ENCODE data around the gene CYSRT1. TPM values are rescaled to one million over a fixed set of nuclear protein-coding genes. Genes with fewer than 3 reads are reported as not detected.

CYSRT1 gene
- total RNA-seq, 1 donor from 2014 or later: 0.46 TPM

DNA sequence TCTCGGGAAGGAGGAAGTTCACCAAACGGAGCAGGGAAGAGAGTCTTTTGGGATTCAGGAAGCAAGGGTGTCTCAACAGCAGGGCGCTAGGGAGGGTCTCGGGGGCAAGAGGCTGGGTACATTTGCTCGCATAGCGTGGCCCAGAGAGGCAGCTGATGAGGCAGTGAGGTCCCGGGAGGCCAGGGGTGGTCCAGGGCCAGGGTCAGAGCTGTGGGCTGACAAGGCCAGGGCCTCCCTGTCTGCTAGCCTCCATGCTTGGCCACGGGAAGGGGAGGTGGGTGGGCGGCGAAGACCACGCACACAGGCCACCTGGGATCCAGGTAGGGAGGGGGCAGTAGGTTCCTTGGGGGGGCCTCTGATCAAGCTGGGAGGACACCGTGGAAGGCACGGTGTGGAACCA lies 13.4 kb upstream of the CYSRT1 start:
- DNase-seq (ENCODE audit: low read depth, low spot score): no peak

DNA sequence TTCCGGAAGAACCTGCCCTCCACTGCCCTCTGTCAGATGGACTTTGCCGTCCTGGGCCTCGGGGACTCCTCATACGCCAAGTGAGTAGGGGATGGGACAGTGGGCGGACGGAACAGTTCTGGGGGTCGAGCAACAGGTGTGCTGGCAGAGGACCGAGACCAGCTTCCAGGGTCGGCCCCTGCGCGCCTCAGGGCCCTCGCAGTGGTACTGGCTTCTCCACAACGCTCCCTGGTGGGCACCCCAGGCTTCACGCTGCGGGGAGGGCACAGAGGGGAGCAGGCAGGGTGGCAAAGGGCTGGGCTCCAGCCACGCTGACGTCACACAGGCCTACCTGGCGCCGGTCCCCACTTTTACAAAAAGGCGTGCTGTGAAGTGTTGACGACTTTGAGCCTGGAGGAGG lies 12.5 kb upstream of the CYSRT1 start:
- no peak for DNase-seq (ENCODE audit: low read depth, low spot score)

GRCh38 chr9:137213160-137214060 lies 11.6 kb upstream of the CYSRT1 start:
- no peak for DNase-seq (ENCODE audit: low read depth, low spot score)

GRCh38 chr9:137214620-137215019 lies 10.4 kb upstream of the CYSRT1 start:
- no peak for DNase-seq (ENCODE audit: low read depth, low spot score)

DNA sequence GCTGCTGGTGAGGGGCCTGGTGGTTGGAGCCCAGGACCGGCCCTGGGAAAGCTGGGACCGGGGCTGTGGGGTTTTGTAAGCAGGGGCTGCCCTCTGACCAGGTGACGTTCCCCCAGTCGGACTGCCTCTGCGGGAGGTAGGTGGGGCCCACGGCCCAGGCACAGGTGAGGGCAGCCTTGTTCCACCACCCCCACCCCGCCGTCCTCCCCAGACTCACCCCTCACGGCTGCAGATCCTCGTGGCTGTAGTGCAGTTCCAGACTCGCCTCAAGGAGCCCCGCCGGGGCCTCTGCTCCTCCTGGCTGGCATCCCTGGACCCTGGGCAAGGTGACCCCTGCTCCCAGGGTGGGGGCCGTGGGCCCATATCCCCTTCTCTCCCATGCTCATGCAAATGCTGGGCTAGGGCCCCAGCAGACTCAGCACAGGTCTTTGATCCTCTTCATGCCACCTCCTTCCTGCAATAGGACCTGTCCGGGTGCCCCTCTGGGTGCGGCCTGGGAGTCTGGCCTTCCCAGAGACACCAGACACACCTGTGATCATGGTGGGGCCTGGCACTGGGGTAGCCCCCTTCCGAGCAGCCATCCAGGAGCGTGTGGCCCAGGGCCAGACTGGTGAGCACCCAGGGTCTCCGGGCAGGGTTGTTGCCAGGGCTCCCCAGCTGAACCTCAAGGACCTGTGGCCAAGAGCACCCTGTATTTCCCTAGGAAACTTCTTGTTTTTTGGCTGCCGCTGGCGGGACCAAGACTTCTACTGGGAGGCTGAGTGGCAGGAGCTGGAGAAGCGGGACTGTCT lies 9.6 kb upstream of the CYSRT1 start:
- no peak for DNase-seq (ENCODE audit: low read depth, low spot score)

DNA sequence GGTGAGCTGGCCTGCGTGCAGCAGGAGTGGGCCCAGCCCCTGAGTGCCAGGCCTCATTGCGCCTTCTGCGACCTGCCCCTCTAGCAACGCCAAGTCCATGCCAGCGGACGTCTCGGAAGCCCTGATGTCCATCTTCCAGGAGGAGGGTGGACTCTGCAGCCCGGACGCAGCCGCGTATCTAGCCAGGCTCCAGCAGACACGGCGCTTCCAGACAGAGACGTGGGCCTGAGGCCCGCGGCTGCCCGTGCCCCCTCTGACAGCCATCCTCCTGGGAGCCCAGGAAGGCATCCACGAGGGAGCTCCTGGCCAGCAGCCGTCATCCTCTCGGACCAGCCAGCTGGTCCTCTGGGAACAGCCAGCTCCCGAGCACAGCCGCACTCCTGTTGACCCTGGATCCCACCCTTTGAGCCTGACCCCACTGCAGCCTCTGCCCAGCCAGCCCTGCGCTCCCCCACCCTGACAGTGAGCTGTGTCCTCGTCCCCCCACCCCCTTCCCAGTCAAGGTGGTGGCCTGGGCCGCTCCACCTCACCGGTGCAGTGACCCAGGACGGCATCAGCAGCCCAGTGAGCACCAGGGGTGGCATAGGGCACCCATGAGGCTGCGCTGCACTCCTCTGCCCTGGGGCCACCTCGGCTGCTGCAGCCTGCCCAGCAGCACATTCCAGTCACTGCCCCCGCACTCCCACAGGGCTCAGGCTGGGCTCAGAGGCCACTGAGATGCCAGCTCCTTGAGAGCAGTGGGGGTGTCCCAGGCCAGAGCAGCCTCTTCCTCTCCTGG lies 8.6 kb upstream of the CYSRT1 start:
- DNase-seq (ENCODE audit: low read depth, low spot score): no peak

DNA sequence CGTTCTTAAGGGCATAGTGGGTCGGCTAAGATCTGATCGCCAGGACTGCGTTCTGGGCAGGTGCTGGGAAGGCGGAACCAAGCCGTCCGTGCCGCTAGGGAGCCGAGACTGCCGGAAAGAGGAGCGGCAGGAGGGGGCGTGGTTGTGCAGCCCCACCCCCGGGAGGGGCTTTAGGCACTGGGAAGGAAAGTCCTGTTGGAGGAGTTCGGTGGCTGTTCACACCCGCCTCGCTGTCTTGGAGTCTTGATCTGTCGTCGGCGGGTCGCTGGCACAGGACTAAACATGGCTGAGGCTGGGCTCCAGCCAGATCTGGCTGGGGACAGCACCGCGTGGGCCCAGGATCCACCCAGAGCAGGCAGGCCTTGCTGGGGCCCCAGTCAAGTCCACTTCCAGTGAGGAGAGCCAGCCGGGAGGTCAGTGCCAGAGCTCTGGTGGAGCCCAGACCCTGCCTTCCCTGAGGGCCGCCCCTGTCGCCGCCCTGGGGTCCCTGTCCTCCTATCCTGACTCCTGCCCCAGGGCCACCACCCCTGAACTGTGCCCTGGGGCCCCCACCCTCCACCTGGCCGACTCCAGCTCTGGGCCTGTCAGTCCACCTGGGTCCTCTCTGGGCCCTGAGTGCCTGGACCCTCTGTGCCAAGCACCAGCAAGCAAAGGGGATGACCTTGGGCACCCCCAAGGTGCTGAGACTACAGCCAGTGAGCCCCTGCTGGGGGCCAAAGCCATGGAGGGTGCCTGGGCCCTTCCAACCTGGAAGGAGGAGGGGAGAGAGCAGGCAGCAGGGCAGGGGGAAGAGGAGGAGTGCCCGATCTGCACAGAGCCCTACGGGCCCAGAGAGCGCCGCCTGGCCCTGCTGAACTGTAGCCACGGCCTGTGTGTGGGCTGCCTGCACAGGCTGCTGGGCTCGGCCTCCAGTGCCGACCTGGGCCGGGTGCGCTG lies 7.4 kb upstream of the CYSRT1 start:
- DNase-seq (ENCODE audit: low read depth, low spot score): no peak

- DNase-seq (ENCODE audit: low read depth, low spot score): no peak
Measured at GRCh38 chr9:137218212-137218753, 6.7 kb upstream of the CYSRT1 start.

- no peak for DNase-seq (ENCODE audit: low read depth, low spot score)
Measured at GRCh38 chr9:137218754-137219271, 6.2 kb upstream of the CYSRT1 start.

GRCh38 chr9:137219757-137220316 lies 5.1 kb upstream of the CYSRT1 start:
- DNase-seq (ENCODE audit: low read depth, low spot score): no peak

GRCh38 chr9:137220317-137221094 lies 4.5 kb upstream of the CYSRT1 start:
- DNase-seq (ENCODE audit: low read depth, low spot score): no peak

DNA sequence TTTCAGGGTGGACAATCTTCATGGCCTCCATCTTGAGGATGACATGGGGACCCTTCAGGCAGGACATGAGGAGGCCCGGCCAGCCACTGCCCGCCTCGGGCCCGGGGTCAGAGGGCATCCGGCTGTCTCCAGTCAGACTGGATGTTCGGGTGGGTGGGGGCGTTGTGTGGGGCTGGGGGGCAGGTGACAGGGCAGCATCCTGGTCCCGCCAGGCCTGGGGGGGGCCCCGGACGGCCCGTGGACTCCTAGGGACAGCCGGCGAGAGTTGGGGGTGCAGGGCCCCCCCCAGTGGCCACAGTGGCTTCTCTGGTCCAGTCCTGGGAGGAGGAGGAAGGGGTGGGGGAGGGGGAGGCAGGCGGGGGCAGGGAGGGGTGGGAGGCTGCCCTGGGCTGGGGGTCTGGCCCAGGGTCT lies 3.9 kb upstream of the CYSRT1 start:
- no peak for DNase-seq (ENCODE audit: low read depth, low spot score)

DNA sequence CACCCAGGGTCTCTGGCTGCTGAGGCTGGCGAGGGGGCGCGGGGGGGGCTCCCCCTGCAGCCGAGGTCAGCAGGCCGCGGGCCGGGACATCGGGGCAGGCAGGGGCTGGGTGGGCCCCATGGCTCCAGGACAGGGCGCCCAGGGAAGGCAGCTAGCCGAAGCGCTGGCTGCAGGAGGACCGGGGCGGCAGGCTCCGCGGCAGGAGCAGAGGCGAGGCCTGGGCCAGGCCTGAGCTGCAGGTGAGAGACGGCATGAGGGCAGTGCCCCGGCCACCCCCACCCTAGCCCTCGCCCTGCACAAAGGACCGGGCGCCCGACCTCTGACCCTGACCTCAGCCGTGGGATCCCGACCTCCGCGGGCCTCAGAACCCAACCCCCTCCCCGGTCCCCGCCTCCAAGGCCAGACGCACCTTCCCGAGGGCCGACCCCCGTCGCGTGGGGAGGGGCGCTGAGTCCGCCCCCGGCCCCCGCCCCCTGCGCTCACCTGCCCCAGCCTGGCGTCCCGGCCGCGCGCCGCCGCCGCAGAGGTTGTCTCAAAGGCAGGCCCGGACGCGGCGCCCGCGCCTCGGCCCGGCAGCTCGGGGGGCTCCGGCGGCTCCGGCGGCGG lies 3.4 kb upstream of the CYSRT1 start:
- no peak for DNase-seq (ENCODE audit: low read depth, low spot score)

GRCh38 chr9:137222190-137223077 lies 2.5 kb upstream of the CYSRT1 start, which contains the start of gene RNF208:
Gene RNF208 (minus strand): TSS chr9:137222240. CDS start chr9:137221212, 1,028 bp downstream.
- no peak for DNase-seq (ENCODE audit: low read depth, low spot score)

GRCh38 chr9:137223078-137223970 lies 1.6 kb upstream of the CYSRT1 start:
- DNase-seq (ENCODE audit: low read depth, low spot score): peak; percentile 94

- DNase-seq (ENCODE audit: low read depth, low spot score): no peak
Measured at GRCh38 chr9:137225699-137226331, 841 bp downstream of the CYSRT1 start.

Data from pulmonary artery endothelial cell (primary cell).